ENCODE data around the gene GPR26. TPM values are rescaled to one million over a fixed set of nuclear protein-coding genes. Genes with fewer than 3 reads are reported as not detected.

Gene GPR26
- total RNA-seq, 1 experiment from 2014 or later: 0.07 TPM

DNA sequence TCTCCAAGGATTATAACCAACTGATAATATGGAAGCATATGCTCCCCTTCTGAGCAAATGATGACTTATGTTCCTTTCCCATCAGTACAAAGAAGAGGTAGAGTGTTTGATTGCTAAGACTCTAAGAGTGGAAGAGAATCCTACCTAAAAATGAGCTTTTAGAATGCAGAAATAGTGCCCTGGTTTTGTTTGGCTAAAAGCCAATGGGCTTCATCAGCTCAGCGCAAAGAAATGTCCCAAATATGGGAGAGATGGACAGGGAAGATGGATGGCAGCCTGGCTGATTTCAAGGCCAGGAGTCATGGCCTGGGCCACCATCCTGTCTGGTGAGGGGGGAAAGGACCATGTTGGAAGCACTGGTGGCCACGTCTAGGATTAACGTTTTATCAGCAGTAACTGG, 60.2 kb downstream of the GPR26 start:
- Histone ChIP-seq H3K79me1 (ENCODE audit: insufficient read depth, low read depth, low read length, poor library complexity, severe bottlenecking) (no peaks in the 10 kb centered on the region), H3K18ac (ENCODE audit: insufficient read length, low read depth, low read length) (no peak overlapping the region), H2AK5ac (ENCODE audit: insufficient read length, low read length) (no peak overlapping the region), H3K27ac (ENCODE audit: insufficient read length, low read depth, low read length) (no peak overlapping the region), H3K4me2 (ENCODE audit: insufficient read depth, insufficient read length, low read length) (no peak overlapping the region), H3K23me2 (ENCODE audit: insufficient read length, low read depth, low read length, poor library complexity, severe bottlenecking) (no peaks in the 10 kb centered on the region), H2BK12ac (ENCODE audit: insufficient read length, low read depth, low read length) (no peak overlapping the region), H3K23ac (ENCODE audit: insufficient read length, low read depth, low read length) (no peak overlapping the region), H3K27me3 (ENCODE audit: insufficient read depth, low read length) (no peaks in the 10 kb centered on the region), H3K9me3 (ENCODE audit: control insufficient read depth, low read depth, low read length) (no peaks in the 10 kb centered on the region), H2AFZ (ENCODE audit: low read length) (no peak overlapping the region), H2BK5ac (ENCODE audit: insufficient read length, low read length) (no peak overlapping the region), H4K91ac (ENCODE audit: insufficient read length, low read depth, low read length) (no peak overlapping the region), H3K9ac (ENCODE audit: extremely low read depth, insufficient read length, low read length) (no peak overlapping the region), H2BK20ac (ENCODE audit: low read depth, low read length, poor library complexity, severe bottlenecking) (no peak overlapping the region), H3T11ph (ENCODE audit: low read length) (no peak overlapping the region), H4K8ac (replicated peaks; ENCODE audit: insufficient read length, low read depth, low read length) (no peak overlapping the region), H3K79me2 (ENCODE audit: insufficient read depth, low read length) (no peaks in the 10 kb centered on the region), H4K20me1 (ENCODE audit: control insufficient read depth, insufficient read depth, insufficient read length) (no peaks in the 10 kb centered on the region), H3K4ac (ENCODE audit: low read depth, low read length) (no peak overlapping the region), H3K56ac (ENCODE audit: insufficient read length, low read depth, low read length) (no peak overlapping the region), H3K14ac (ENCODE audit: insufficient read depth, low read length) (no peak overlapping the region), H2BK15ac (ENCODE audit: low read depth, low read length) (no peak overlapping the region), H2BK120ac (ENCODE audit: low read depth, low read length, poor library complexity, severe bottlenecking) (no peak overlapping the region), H4K5ac (ENCODE audit: insufficient read length, low read depth, low read length) (no peak overlapping the region), H3K4me1 (ENCODE audit: insufficient read depth, low read length) (peaks cover 3% of the 10 kb centered on the region; the same call in 1 of the 2 replicates)
- Mint-ChIP-seq H3K4me1 (peaks cover 16 to 19% of the 10 kb centered on the region in 2 experiments), H3K9me3 (peaks cover 3 to 15% of the 10 kb centered on the region in 2 experiments; a peak in 4 of 5 replicates), H3K27me3 (ENCODE audit: low read depth) (peaks cover 11% of the 10 kb centered on the region), H3K27ac (no peak overlapping the region), H3K4me3 (no peak overlapping the region), H3K36me3 (ENCODE audit: insufficient read depth in 1 of 3, low read depth in 3 of 3) (peaks cover 0 to 1% (median 0%) of the 10 kb centered on the region in 3 experiments; a peak in 1 of 7 replicates)
- WGBS (ENCODE audit: extremely low coverage, insufficient read length, low lambda C conversion rate): no CpG with 5 or more reads among the region's 3 CpGs
- DNase-seq: no peak
- TF ChIP-seq, protein P1, sequence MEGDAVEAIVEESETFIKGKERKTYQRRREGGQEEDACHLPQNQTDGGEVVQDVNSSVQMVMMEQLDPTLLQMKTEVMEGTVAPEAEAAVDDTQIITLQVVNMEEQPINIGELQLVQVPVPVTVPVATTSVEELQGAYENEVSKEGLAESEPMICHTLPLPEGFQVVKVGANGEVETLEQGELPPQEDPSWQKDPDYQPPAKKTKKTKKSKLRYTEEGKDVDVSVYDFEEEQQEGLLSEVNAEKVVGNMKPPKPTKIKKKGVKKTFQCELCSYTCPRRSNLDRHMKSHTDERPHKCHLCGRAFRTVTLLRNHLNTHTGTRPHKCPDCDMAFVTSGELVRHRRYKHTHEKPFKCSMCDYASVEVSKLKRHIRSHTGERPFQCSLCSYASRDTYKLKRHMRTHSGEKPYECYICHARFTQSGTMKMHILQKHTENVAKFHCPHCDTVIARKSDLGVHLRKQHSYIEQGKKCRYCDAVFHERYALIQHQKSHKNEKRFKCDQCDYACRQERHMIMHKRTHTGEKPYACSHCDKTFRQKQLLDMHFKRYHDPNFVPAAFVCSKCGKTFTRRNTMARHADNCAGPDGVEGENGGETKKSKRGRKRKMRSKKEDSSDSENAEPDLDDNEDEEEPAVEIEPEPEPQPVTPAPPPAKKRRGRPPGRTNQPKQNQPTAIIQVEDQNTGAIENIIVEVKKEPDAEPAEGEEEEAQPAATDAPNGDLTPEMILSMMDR (conservative IDR thresholded peaks at IDR 0.05): no peak

Measured in H9 (cell line).